HG03460 (cell line): ENCODE measurements around the gene SIRT2.
"Not testable (repeated sequence)": the region's sequence is repeated elsewhere in the genome, so short reads cannot be mapped to it uniquely, and the experiment has no call there.

Source experiments
- ATAC-seq: cut with Tn5 transposase; IDR thresholded peaks from one replicate; pipeline ENCODE4 v1.9.1; 2021; ENCODE audit not compliant: unreplicated experiment

Gene SIRT2

GRCh38 chr19:38898788-38899446, 501 bp downstream of the SIRT2 start:
- no peak for ATAC-seq

- no peak for ATAC-seq
These were observed 4.5 kb downstream of the SIRT2 start for GRCh38 chr19:38894968-38895367.

- ATAC-seq = no peak
These were observed 6.1 kb downstream of the SIRT2 start for GRCh38 chr19:38893341-38893771.

- no peak for ATAC-seq
These were observed 6.6 kb downstream of the SIRT2 start for GRCh38 chr19:38892841-38893240.

- no peak for ATAC-seq
These were observed 7.6 kb downstream of the SIRT2 start for GRCh38 chr19:38891771-38892170.

- ATAC-seq = no peak
These were observed 8.7 kb downstream of the SIRT2 start for GRCh38 chr19:38890686-38891085.

GRCh38 chr19:38889803-38890202, 9.6 kb downstream of the SIRT2 start:
- no peak for ATAC-seq

- no peak for ATAC-seq
These were observed 10.5 kb downstream of the SIRT2 start for GRCh38 chr19:38888876-38889275.

- not testable (repeated sequence) for ATAC-seq
These were observed 14.7 kb downstream of the SIRT2 start for GRCh38 chr19:38884691-38885090.

GRCh38 chr19:38883286-38883685, 16.1 kb downstream of the SIRT2 start:
- ATAC-seq = no peak

GRCh38 chr19:38880882-38881609, 18.4 kb downstream of the SIRT2 start:
- ATAC-seq = no peak

GRCh38 chr19:38880076-38880881, 19.1 kb downstream of the SIRT2 start:
- no peak for ATAC-seq

- no peak for ATAC-seq
These were observed 20.0 kb downstream of the SIRT2 start for GRCh38 chr19:38879400-38879751.

GRCh38 chr19:38878575-38879399, 20.6 kb downstream of the SIRT2 start:
- no peak for ATAC-seq

- peak; percentile 66 for ATAC-seq
These were observed 21.4 kb downstream of the SIRT2 start, which contains the start of gene RINL for GRCh38 chr19:38877781-38878574. RINL (minus strand) TSS chr19:38878275; CDS start chr19:38876742, 1,533 bp downstream.

- no peak for ATAC-seq
These were observed 23.6 kb downstream of the SIRT2 start for GRCh38 chr19:38875656-38876395.

- not testable (repeated sequence) for ATAC-seq
These were observed 26.0 kb downstream of the SIRT2 start for GRCh38 chr19:38873400-38873799.

GRCh38 chr19:38870612-38871011, 28.8 kb downstream of the SIRT2 start:
- no peak for ATAC-seq

GRCh38 chr19:38869836-38870607, 29.4 kb downstream of the SIRT2 start:
- ATAC-seq = peak; percentile 58
